HG02759 (cell line): ENCODE measurements around the gene ZSCAN22.
A peak's percentile ranks its signal among the peaks of the same experiment; 100 is the strongest.
"Not testable (repeated sequence)": the region's sequence is repeated elsewhere in the genome, so short reads cannot be mapped to it uniquely, and the experiment has no call there.

Experiments used
- ATAC-seq: cut with Tn5 transposase; IDR thresholded peaks from one replicate; pipeline ENCODE4 v1.9.1; 2021; ENCODE audit warnings: mild to moderate bottlenecking, moderate library complexity; ENCODE audit not compliant: unreplicated experiment

The ZSCAN22 gene

GRCh38 chr19:58368561-58369360, 42.0 kb downstream of the ZSCAN22 start:
- no peak for ATAC-seq

DNA sequence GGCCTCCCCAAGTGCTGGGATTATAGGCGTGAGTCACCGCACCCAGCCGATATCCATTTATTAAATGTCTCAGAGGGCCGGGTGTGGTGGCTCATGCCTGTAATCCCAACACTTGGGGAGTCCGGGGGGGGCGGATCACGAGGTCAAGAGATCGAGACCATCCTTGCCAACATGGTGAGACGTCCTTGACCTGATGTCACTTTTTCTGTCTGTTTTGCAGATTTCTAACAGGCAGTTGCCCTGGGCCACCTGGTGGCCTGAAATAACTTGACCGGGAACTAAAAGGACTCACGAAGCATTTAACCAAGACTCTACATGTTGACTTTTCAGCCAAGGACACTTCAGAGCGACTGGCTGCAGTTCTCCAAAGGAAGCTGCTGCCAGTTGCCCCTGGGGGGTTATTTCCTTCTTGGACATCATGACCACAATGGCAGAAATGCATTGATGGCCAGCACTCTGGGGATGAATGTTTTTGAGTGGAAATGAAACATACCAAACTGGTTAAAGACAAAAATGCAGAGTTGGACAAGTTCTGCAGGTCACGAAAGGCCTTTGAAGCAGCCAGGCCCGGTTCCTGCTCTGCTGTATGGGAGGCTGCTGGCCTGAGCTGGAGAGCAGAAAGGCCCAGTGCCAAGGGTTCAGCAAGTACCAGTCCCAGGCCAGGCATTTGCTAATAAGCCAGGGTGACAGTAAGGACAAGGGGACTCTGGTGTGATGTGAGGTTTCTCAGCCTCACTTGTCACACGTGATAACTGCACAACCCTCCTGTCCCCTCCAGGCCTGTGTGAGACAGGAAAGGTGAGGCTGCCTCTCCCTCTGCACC, 45.7 kb downstream of the ZSCAN22 start:
- ATAC-seq: no peak

DNA sequence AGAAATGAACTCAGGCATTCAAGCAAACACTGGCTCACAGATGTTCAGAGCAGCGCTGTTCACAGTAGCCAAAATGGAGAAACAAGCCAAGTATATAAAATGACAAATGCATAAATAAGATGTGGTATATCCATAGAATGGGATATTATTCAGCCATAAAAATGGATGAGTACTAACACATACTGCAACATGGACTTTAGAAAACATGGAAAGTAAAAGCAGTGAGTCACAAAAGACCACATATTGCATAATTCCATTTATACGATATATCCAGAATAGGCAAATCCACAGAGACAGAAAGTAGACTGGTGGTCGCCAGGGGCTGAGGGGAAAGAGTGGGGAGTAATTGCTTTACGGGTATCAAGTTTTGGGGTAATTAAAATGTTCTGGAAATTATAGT, 47.4 kb downstream of the ZSCAN22 start:
- no peak for ATAC-seq

DNA sequence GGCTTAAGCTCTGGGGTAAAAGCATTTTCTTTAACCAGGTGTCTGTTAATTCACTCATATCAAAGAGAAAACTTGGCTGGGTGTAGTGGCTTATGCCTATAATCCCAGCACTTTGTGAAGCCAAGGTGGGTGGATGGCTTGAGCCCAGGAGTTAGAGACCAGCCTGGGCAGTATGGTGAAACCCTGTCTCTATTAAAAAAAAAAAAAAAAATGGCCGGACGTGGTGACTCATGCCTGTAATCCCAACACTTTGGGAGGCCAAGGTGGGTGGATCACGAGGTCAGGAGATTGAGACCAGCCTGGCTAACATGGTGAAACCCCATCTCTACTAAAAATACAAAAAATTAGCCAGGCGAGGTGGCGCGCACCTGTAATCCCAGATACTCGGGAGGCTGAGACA, 49.9 kb downstream of the ZSCAN22 start:
- not testable (repeated sequence) for ATAC-seq

- ATAC-seq: no peak
Measured at GRCh38 chr19:58379246-58379645, 52.5 kb downstream of the ZSCAN22 start.

- no peak for ATAC-seq
Measured at GRCh38 chr19:58380037-58380661, 53.4 kb downstream of the ZSCAN22 start.

DNA sequence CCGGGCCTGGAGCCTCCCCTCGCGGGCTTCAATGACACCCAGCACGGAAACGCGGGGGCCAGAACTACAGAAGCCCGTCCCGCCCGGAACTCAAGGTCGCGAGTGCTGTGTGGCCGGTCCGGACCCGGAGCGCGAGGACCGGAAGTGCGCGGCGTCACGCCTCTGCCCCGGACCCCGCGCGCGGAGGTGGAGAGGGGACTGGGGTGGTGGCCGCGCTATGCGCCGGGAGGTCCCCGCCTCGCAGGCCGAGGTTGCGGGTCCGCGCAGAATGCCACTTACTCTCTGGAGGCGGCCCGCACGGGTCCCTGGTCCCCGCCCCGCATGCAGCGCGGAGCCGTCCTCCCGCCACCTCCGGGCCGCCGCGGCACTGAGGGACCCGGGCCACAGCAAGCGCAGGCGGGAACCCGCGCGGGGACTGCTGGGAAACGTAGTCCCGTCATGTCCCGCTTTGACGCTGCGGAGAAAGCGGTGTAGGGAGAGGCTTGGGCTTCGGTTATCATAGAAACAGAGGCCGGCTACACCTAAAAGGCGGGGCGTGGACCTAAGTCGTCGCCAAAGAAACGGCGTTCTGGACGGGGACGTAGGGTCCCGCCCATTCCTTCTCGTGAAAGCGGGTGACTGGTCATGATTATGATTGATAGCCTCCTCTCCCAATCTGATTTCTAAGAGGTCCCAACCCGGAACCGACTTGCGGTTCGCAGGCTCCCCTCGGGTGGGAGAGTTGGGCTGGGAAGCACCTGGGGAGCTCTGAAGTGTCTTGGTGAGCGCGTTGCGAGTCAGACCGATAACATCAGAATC, 54.1 kb downstream of the ZSCAN22 start, which contains the start of gene ZNF837:
TSS of gene ZNF837 (minus strand) at position 369 of the 798 bp plus-strand sequence. CDS start 11,698 bp downstream, outside the sequence.
- ATAC-seq: peak; percentile 85

- ATAC-seq: no peak
Measured at GRCh38 chr19:58381460-58382212, 54.8 kb downstream of the ZSCAN22 start.

DNA sequence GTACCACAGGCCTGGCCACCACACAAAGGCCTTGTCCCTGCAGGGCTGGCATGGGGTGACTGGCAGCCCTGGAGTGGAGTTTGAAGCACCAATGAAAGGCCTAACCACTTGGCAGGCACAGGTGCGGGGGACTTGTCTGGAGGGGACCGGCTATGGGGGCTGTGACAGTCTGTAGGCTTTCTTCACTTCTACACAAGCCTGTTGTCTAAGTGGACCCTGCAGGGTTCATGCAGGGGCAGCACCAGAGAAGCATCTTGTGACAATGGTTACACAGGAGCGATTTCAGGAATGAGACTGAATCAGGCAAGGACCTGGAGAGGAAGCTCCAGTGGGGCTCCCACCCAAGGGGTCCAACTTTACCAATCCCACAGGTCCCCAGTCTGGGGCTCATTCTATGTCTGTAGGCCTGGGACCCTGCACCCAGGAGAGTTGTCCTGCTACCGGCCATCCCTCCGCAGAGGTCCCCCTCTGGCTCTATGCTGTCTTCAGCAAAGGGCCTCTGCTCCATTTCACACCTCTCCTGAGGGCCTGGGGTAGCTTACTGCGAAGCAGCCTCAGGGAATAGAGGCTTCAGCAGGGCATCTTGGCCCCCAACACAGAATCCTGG, 56.3 kb downstream of the ZSCAN22 start:
- ATAC-seq: no peak

GRCh38 chr19:58385313-58385890, 58.6 kb downstream of the ZSCAN22 start:
- no peak for ATAC-seq

DNA sequence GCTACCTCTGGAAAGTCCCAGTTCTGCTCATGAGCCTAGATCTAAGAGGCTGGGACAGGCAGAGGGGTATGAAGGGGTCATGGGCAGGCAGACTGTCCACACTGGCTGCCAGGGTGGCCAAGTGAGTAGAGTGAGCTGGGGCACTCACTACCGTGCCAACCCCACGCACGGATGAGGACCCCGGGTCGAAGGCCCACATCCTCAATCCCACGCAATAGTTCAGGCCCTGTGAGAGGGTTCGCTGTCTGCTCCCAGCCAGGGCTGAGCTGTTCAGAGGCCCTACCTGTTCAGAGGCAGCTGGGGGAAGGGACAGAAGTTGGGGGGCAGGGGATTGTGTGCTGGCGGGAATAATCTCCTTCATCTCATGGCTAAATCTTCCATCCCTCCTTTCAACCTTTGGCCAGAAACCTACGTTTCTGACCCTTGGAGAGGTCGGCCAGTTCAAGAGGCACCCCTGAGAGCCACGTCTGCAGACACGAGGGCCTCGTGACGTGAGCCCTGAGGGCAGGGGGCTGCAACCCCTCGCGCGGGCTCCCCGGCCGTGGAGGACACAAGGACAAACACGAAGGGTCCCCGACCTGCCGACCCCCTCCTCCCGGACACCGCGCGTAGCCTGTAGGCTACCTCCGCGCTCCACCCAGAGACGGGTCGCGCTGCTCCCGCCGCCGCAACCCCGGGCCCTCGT, 59.2 kb downstream of the ZSCAN22 start:
- ATAC-seq: no peak

DNA sequence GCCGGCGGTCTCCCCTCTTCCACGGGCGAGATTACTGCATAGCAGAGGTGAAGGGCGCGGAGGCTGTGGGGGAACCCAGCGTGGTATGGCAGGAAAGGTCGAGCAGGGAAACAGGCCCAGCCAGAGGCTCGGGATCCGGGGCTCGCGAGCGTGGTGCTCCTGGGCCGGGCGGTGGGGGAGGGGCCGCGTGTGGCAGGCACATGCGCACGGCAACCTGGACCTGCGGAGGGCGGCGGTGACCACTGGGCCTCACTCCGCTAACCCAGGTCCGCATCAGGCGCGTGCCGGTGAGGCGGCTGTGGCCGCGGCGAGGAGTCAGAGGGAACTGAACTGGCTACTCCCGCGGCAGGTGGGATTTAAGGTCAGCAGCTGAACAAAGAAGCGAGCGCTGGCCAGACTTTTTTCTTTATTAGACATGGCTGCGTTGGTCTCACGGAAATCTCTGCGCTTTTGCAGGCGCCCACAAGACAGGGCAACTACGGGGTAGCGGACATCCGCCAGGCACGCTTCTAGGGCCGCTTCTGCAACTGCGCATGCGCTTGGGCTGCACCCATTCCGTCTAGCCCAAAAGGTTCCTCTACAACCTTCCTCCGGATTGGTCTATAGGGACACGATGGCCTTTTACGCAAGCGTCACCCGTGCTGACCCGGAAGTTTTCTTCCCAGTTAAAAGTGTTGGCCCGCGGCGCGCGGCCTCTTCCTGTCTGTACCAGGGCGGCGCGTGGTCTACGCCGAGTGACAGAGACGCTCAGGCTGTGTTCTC, 60.0 kb downstream of the ZSCAN22 start, which contains the start of gene RPS5:
TSS of gene RPS5 (plus strand) at position 694 of the 762 bp plus-strand sequence. CDS start 869 bp downstream, outside the sequence.
- peak; percentile 83 for ATAC-seq

DNA sequence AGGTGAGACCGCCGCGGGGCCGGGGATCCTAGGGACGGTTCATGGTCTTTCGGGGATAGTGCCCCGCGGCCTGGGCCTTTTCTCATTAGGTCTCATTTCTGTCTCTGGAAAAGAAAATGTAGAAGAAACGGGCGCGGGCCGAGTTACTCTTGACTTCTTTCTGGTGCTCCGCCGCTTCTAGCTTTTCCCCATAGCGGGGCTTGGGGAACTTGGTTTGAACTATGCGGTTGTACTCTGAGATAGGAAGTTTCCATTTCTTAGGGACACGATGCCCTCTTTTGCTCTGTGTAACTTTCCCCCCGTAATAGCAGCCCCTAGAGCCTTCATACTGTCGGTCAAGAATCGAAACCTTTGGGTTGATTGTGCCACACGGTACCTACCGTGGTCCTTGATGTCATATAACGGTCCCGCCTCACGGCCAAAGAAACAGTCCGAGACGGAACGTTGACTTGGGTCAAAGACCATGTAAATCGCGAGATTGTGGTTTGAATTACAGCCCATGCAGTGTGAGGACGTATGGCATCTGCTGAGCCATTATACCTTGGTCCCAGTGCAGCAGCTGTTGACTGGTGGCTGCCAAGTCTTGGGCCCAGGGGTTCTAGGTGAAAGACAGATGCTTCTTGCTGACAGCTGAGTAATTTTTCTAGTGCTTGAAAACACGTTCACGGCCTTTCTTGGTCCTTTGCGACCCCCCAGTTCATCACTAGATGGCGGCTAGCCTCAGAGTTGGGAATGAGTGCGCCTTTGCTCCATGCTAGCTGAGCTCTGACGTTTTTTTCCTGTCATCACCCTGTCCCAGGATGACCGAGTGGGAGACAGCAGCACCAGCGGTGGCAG, 60.8 kb downstream of the ZSCAN22 start:
- no peak for ATAC-seq

GRCh38 chr19:58388175-58388526, 61.4 kb downstream of the ZSCAN22 start:
- ATAC-seq: no peak
